Measurements from ENCODE around the gene LCMT2.

The LCMT2 gene

GRCh38 chr15:43329217-43329959, 985 bp downstream of the LCMT2 start:
- DNase-seq, result peak; percentile 51 to 62
- TF ChIP-seq POLR2A (IDR thresholded peaks at IDR 0.05; ENCODE audit: low read length) (no peak), GATA1 (IDR thresholded peaks at IDR 0.05; ENCODE audit: low read depth, low read length) (no peak)

GRCh38 chr15:43325039-43325684, 5.2 kb downstream of the LCMT2 start:
- TF ChIP-seq GATA1 (IDR thresholded peaks at IDR 0.05; ENCODE audit: low read depth, low read length), result no peak
- no peak for DNase-seq

GRCh38 chr15:43318990-43319771, 11.2 kb downstream of the LCMT2 start:
- no peak for DNase-seq
- TF ChIP-seq POLR2A (IDR thresholded peaks at IDR 0.05; ENCODE audit: low read length) (no peak), GATA1 (IDR thresholded peaks at IDR 0.05; ENCODE audit: low read depth, low read length) (no peak)

GRCh38 chr15:43317566-43318184, 12.7 kb downstream of the LCMT2 start:
- no peak for DNase-seq
- TF ChIP-seq POLR2A (IDR thresholded peaks at IDR 0.05; ENCODE audit: low read length), result no peak
- TF ChIP-seq GATA1 (IDR thresholded peaks at IDR 0.05; ENCODE audit: low read depth, low read length), result no peak

GRCh38 chr15:43316971-43317346, 13.4 kb downstream of the LCMT2 start:
- DNase-seq, result no peak
- no peak for TF ChIP-seq GATA1 (IDR thresholded peaks at IDR 0.05; ENCODE audit: low read depth, low read length)
- no peak for TF ChIP-seq POLR2A (IDR thresholded peaks at IDR 0.05; ENCODE audit: low read length)

- no peak for DNase-seq
- no peak for TF ChIP-seq POLR2A (IDR thresholded peaks at IDR 0.05; ENCODE audit: low read length)
- TF ChIP-seq GATA1 (IDR thresholded peaks at IDR 0.05; ENCODE audit: low read depth, low read length), result no peak
These were observed 14.1 kb downstream of the LCMT2 start for GRCh38 chr15:43316016-43316970.

GRCh38 chr15:43314171-43314570, 16.2 kb downstream of the LCMT2 start:
- TF ChIP-seq GATA1 (IDR thresholded peaks at IDR 0.05; ENCODE audit: low read depth, low read length), result no peak
- no peak for TF ChIP-seq POLR2A (IDR thresholded peaks at IDR 0.05; ENCODE audit: low read length)
- DNase-seq, result no peak

- TF ChIP-seq POLR2A (IDR thresholded peaks at IDR 0.05; ENCODE audit: low read length) (no peak), GATA1 (IDR thresholded peaks at IDR 0.05; ENCODE audit: low read depth, low read length) (no peak)
- no peak for DNase-seq
These were observed 18.0 kb downstream of the LCMT2 start for GRCh38 chr15:43312378-43312777.

- no peak for TF ChIP-seq GATA1 (IDR thresholded peaks at IDR 0.05; ENCODE audit: low read depth, low read length)
- DNase-seq, result no peak
These were observed 28.1 kb downstream of the LCMT2 start, which contains the start of gene TGM7 for GRCh38 chr15:43302205-43302817. Gene TGM7, minus strand, starts transcription at chr15:43302255.

GRCh38 chr15:43299884-43300283, 30.5 kb downstream of the LCMT2 start:
- peak in 1 of 2 experiments; percentile 46 for DNase-seq
- no peak for TF ChIP-seq GATA1 (IDR thresholded peaks at IDR 0.05; ENCODE audit: low read depth, low read length)
- TF ChIP-seq POLR2A (IDR thresholded peaks at IDR 0.05; ENCODE audit: low read length), result no peak

GRCh38 chr15:43299411-43299810, 31.0 kb downstream of the LCMT2 start:
- TF ChIP-seq POLR2A (IDR thresholded peaks at IDR 0.05; ENCODE audit: low read length) (no peak), GATA1 (IDR thresholded peaks at IDR 0.05; ENCODE audit: low read depth, low read length) (no peak)
- DNase-seq, result no peak

- DNase-seq, result no peak
- TF ChIP-seq POLR2A (IDR thresholded peaks at IDR 0.05; ENCODE audit: low read length) (no peak), GATA1 (IDR thresholded peaks at IDR 0.05; ENCODE audit: low read depth, low read length) (no peak)
These were observed 36.2 kb downstream of the LCMT2 start for GRCh38 chr15:43294091-43294706.

All from erythroblast (primary cell).